GM12878 (cell line): ENCODE measurements around the gene DPYSL3. TPM values are rescaled to one million over a fixed set of nuclear protein-coding genes. Genes with fewer than 3 reads are reported as not detected.

Experiments
- ATAC-seq: fragments of 200-7000 bp; cut with Tn5 transposase; 3 replicates; pipeline ENCODE4 v1.9.1; 2020; ENCODE audit warnings: mild to moderate bottlenecking, moderate library complexity
- BruUV-seq: library from RNA; stranded (reverse); fragments of 400-500 nt; replicated peaks from 2 replicates; lab custom pipeline; 2021; lab: Mats Ljungman, UMichigan
- CTCF ChIA-PET: fragments of 300-600 bp; sonication (Branson Sonifier 250); formaldehyde crosslinking; extraction: SDS; loops from one replicate; lab custom pipeline; 2021; ENCODE audit warnings: inconsistent platforms; lab: Yijun Ruan, JAX
- POLR2A ChIA-PET: fragments of 350-600 bp; formaldehyde crosslinking; extraction: SDS; loops from one replicate; lab custom pipeline; 2021; ENCODE audit warnings: inconsistent platforms; lab: Charles Lee
- RAD21 ChIA-PET: fragments of 300-600 bp; sonication (Branson Sonifier 250); formaldehyde crosslinking; loops from one replicate; lab custom pipeline; 2023; ENCODE audit warnings: antibody characterized with exemption; ENCODE audit not compliant: unreplicated experiment; lab: Charles Lee
- SMC1A ChIA-PET: fragments of 300-600 bp; sonication (Branson Sonifier 250); formaldehyde crosslinking; loops from one replicate; lab custom pipeline; 2023; ENCODE audit not compliant: unreplicated experiment, uncharacterized antibody; lab: Charles Lee
- DNase-seq: peaks from one replicate; pipeline ENCODE4 v3.0.0-alpha.2; 2011; ENCODE audit warnings: low read depth, low spot score
- FAIRE-seq: peaks from 3 replicates; lab custom pipeline; 2011; peaks lifted over from hg19 to GRCh38; lab: Jason Lieb, UNC
- H2AFZ ChIP-seq: 2 replicates; pipeline ENCODE4 v1.6.0; 2011; ENCODE audit warnings: low read depth, low read length, control low read depth; ENCODE audit not compliant: control insufficient read depth
- H3K27ac ChIP-seq: 2 replicates; pipeline ENCODE4 v1.5.1; 2011; ENCODE audit warnings: control low read depth; ENCODE audit not compliant: control insufficient read depth, insufficient read depth
- H3K27me3 ChIP-seq, 2 experiments: replicated peaks in 1 of 2; 2 replicates each; pipeline versions ENCODE4 v1.6.0 to v1.6.1; 2011; ENCODE audit warnings: low read length in 1 of 2; ENCODE audit not compliant: control insufficient read depth in 2 of 2, insufficient read depth in 2 of 2
- H3K36me3 ChIP-seq, 2 experiments: 2 replicates each; pipeline ENCODE4 v1.5.1; 2011; ENCODE audit warnings: low read length in 1 of 2; ENCODE audit not compliant: control insufficient read depth in 2 of 2, insufficient read depth in 2 of 2
- H3K4me1 ChIP-seq: 2 replicates; pipeline ENCODE4 v1.6.1; 2011; ENCODE audit warnings: mild to moderate bottlenecking, low read length, moderate library complexity, mixed read lengths; ENCODE audit not compliant: control insufficient read depth, insufficient read depth
- H3K4me2 ChIP-seq: 2 replicates; pipeline ENCODE4 v1.6.0; 2011; ENCODE audit warnings: control low read depth; ENCODE audit not compliant: control insufficient read depth, insufficient read depth
- H3K4me3 ChIP-seq: fragments of 200-600 bp; sonication (generic); 2 replicates; pipeline ENCODE4 v1.5.1; 2016
- H3K79me2 ChIP-seq: 2 replicates; pipeline ENCODE4 v1.6.0; 2011; ENCODE audit warnings: low read length; ENCODE audit not compliant: control insufficient read depth, insufficient read depth
- H3K9ac ChIP-seq: 2 replicates; pipeline ENCODE4 v1.8.0; 2011; ENCODE audit warnings: low read length, control low read depth, mixed read lengths; ENCODE audit not compliant: control insufficient read depth, insufficient read depth
- H3K9me3 ChIP-seq: replicated peaks from 3 replicates; pipeline ENCODE4 v1.5.1; 2011; ENCODE audit warnings: mild to moderate bottlenecking, low read length; ENCODE audit not compliant: control insufficient read depth, insufficient read depth
- H4K20me1 ChIP-seq: 2 replicates; pipeline ENCODE4 v1.6.0; 2011; ENCODE audit not compliant: control insufficient read depth, insufficient read depth
- CEBPB ChIP-seq, 2 experiments: fragments of 150-350 bp in 1 of 2; IDR thresholded peaks; 2 replicates each; pipeline ENCODE4 v1.6.1; 2012 to 2014; ENCODE audit warnings: low read depth in 2 of 2, low read length in 2 of 2, borderline replicate concordance in 1 of 2, inconsistent platforms in 1 of 2
- DPF2 ChIP-seq: fragments of 450-650 bp; IDR thresholded peaks from 2 replicates; pipeline ENCODE4 v1.6.1; 2017; ENCODE audit warnings: mild to moderate bottlenecking
- FOS ChIP-seq: IDR thresholded peaks from 3 replicates; pipeline ENCODE4 v1.6.1; 2011; ENCODE audit warnings: borderline replicate concordance; ENCODE audit not compliant: insufficient read length; ENCODE audit errors: extremely low read depth
- HDAC2 ChIP-seq: fragments of 200-600 bp; sonication (generic); IDR thresholded peaks from 2 replicates; pipeline ENCODE4 v1.6.1; 2017
- HSF1 ChIP-seq: fragments of 150-350 bp; IDR thresholded peaks from 2 replicates; pipeline ENCODE4 v1.6.1; 2014; ENCODE audit warnings: mild to moderate bottlenecking, low read depth, low read length
- POU2F2 ChIP-seq: IDR thresholded peaks from 3 replicates; pipeline ENCODE4 v1.6.1; 2011; ENCODE audit warnings: low read depth, mild to moderate bottlenecking, low read length, borderline replicate concordance
- REST ChIP-seq: IDR thresholded peaks from 2 replicates; pipeline ENCODE4 v1.6.1; 2012; ENCODE audit warnings: mild to moderate bottlenecking, low read depth, low read length
- SMAD5 ChIP-seq: IDR thresholded peaks from 2 replicates; pipeline ENCODE4 v1.6.1; 2016; ENCODE audit warnings: antibody characterized with exemption, low read depth
- SMC3 ChIP-seq: IDR thresholded peaks from 2 replicates; pipeline ENCODE4 v1.6.1; 2011; ENCODE audit warnings: low read length, improper control_type of control experiment, borderline replicate concordance
- SUPT20H ChIP-seq: IDR thresholded peaks from 2 replicates; pipeline ENCODE4 v1.6.1; 2011; ENCODE audit warnings: low read depth, mild to moderate bottlenecking, low read length, moderate library complexity, borderline replicate concordance; ENCODE audit not compliant: control insufficient read depth
- TARDBP ChIP-seq: IDR thresholded peaks from 2 replicates; pipeline ENCODE4 v1.6.1; 2016; ENCODE audit warnings: borderline replicate concordance
- TCF3 ChIP-seq: IDR thresholded peaks from 2 replicates; pipeline ENCODE4 v1.6.1; 2012; ENCODE audit warnings: low read depth, mild to moderate bottlenecking, low read length, borderline replicate concordance; ENCODE audit not compliant: insufficient read depth
- WGBS: methylation state at CpG from one replicate; pipeline ENCODE4 v1.1.6; 2016; ENCODE audit warnings: low lambda C conversion rate; ENCODE audit not compliant: insufficient replicate concordance, insufficient coverage; ENCODE audit errors: missing lambda C conversion rate; 5-methylcytosine and 5-hydroxymethylcytosine counted together
- in situ Hi-C: fragments of 300-500 bp; cut with MboI; formaldehyde crosslinking; loops from 9 replicates; pipeline ENCODE4 v1.14.3; 2018; ENCODE audit warnings: mixed read lengths
- intact Hi-C: fragments of 100-400 bp; cut with micrococcal nuclease; formaldehyde crosslinking; loops from one replicate; pipeline ENCODE4 v1.14.2; 2022; ENCODE audit not compliant: unreplicated experiment
- polyA plus RNA-seq, 11 experiments: library from polyadenylated mRNA; depleted of rRNA in 4 of 11; unstranded in 6 of 11; stranded (reverse) in 5 of 11; fragments of >200 nt; fragmentation: Nextera tagmentation in 4 of 11; fragmentation: Illumina TruSeq in 1 of 11; extraction: Ambion mirVana in 4 of 11; extraction: Trizol in 1 of 11; gene quantifications; 1 replicate in 1 of 11; 2 replicates in 10 of 11; pipeline versions ENCODE4 v1.2.1 to v1.2.3, GENCODE V29; 2011 to 2016; ENCODE audit warnings: inconsistent platforms in 2 of 11, missing spikeins in 2 of 11, low read depth in 1 of 11
- total RNA-seq, 4 experiments: library from RNA; depleted of rRNA in 3 of 4; stranded (reverse); fragments of >200 nt in 3 of 4; fragmentation: Illumina TruSeq in 1 of 4; extraction: Trizol in 1 of 4; gene quantifications; 2 replicates each; pipeline versions ENCODE4 v1.2.1 to v1.2.3, GENCODE V29; 2013 to 2021

The DPYSL3 gene
- total and polyA plus RNA-seq, 10 of the 15 experiments (the other 5 are each of a cell fraction or from before 2014, with no cell fraction given): 0.08 to 1.5 (median 0.45) TPM; not detected in 1

GRCh38 chr5:147411359-147412319 is 98.2 kb downstream of the DPYSL3 start (continued):
- no peak for TF ChIP-seq SMC3
- TF ChIP-seq POU2F2: no peak
- TF ChIP-seq SUPT20H: no peak
- no peak for TF ChIP-seq HSF1
- TF ChIP-seq HDAC2: no peak

GRCh38 chr5:147410496-147411358 is 99.1 kb downstream of the DPYSL3 start:
- in situ Hi-C loops: no loop called here

More at GRCh38 chr5:147410496-147411358, 99.1 kb downstream of the DPYSL3 start:
- ChIA-PET POLR2A (no interaction called here), CTCF (interaction anchor here (1.1 kb wide), 1 partner anchor 10 kb away, joined by 3 read pairs; no protein-coding TSS in a partner anchor), SMC1A (no interaction called here), RAD21 (no interaction called here)
- no peaks in the 10 kb centered on the region for H3K4me1 ChIP-seq
- H3K79me2 ChIP-seq: no peaks in the 10 kb centered on the region
- no peaks in the 10 kb centered on the region for H3K36me3 ChIP-seq
- FAIRE-seq (no peak), ATAC-seq (peak; percentile 41), DNase-seq (no peak)
- intact Hi-C loops: no loop called here
- no peaks in the 10 kb centered on the region for H4K20me1 ChIP-seq
- H3K27ac ChIP-seq: no peak overlapping the region
- no peaks in the 10 kb centered on the region for H3K9me3 ChIP-seq
- TF ChIP-seq FOS (no peak), TARDBP (no peak), CEBPB (IDR thresholded peaks at IDR 0.05; ENCODE audit: borderline replicate concordance in 1 of 2, low read depth in 2 of 2, low read length in 2 of 2) (no peak), TCF3 (no peak), REST (no peak), DPF2 (no peak), SMAD5 (no peak)
- WGBS: 31% methylated on average over 8 of the region's 8 CpGs
- H3K4me2 ChIP-seq: no peak overlapping the region
- H3K27me3 ChIP-seq: no peaks in the 10 kb centered on the region
- no peak overlapping the region for H2AFZ ChIP-seq
- H3K9ac ChIP-seq: no peak overlapping the region
- H3K4me3 ChIP-seq: no peak overlapping the region
- no TSS peak for BruUV-seq
